ENCODE data around the gene SORBS2.

- no peak for TF ChIP-seq CTCF (IDR thresholded peaks at IDR 0.05)
- no peak for TF ChIP-seq POLR2A (IDR thresholded peaks at IDR 0.05)
These were observed 22.8 kb upstream of the SORBS2 start for GRCh38 chr4:185834778-185835177.

All from testis (tissue), 2 donors.